Liver (tissue), 3 donors: ENCODE results near the gene IL17RB.

Experiments used
- CTCF ChIP-seq: fragments of 150-350 bp; IDR thresholded peaks from 2 replicates; pipeline ENCODE4 v1.5.1; 2017; ENCODE audit warnings: improper control_type of control experiment, low read depth, low read length; ENCODE audit not compliant: missing input control
- MAX ChIP-seq: IDR thresholded peaks from 2 replicates; pipeline ENCODE4 v1.6.1; 2016; ENCODE audit warnings: antibody characterized with exemption
- NR2F2 ChIP-seq: IDR thresholded peaks from 2 replicates; pipeline ENCODE4 v1.6.1; 2016; ENCODE audit warnings: antibody characterized with exemption
- RAD21 ChIP-seq, 2 donors: IDR thresholded peaks; 2 replicates each; pipeline ENCODE4 v1.6.1; 2016; ENCODE audit warnings: antibody characterized with exemption in 2 of 2, mild to moderate bottlenecking in 2 of 2
- REST ChIP-seq: IDR thresholded peaks from 2 replicates; pipeline ENCODE4 v1.6.1; 2016; ENCODE audit warnings: antibody characterized with exemption, mild to moderate bottlenecking
- SP1 ChIP-seq: IDR thresholded peaks from 2 replicates; pipeline ENCODE4 v1.6.1; 2018; ENCODE audit warnings: antibody characterized with exemption, mild to moderate bottlenecking
- TAF1 ChIP-seq: conservative IDR thresholded peaks from 2 replicates; pipeline ENCODE4 v1.6.1; 2016; ENCODE audit warnings: antibody characterized with exemption, mild to moderate bottlenecking
- ZBTB33 ChIP-seq: IDR thresholded peaks from 2 replicates; pipeline ENCODE4 v1.6.1; 2016; ENCODE audit warnings: antibody characterized with exemption
- donor health status: healthy.
- donor health status: healthy.

- TF ChIP-seq CTCF (no peak), REST (no peak), SP1 (no peak), TAF1 (no peak), MAX (no peak), NR2F2 (no peak), RAD21 (IDR thresholded peaks at IDR 0.05) (no peak), ZBTB33 (no peak)
Observed at GRCh38 chr3:53798144-53798543, 48.2 kb upstream of the IL17RB start.
